NCI-H345 treated with DMSO at 0.1 percent for 48 hours (cell line): ENCODE results near the gene OR12D3.
"Not testable (repeated sequence)": the region's sequence is repeated elsewhere in the genome, so short reads cannot be mapped to it uniquely, and the experiment has no call there.

ENCODE experiments used
- DNase-seq: peaks from one replicate; lab custom pipeline; 2025; ENCODE audit not compliant: unreplicated experiment; lab: John Stamatoyannopoulos, UW

OR12D3 gene

GRCh38 chr6:29375191-29375590 is at the start of gene OR12D3:
OR12D3 (minus strand) TSS chr6:29375291; CDS start chr6:29375287, 4 bp downstream.
- no peak for DNase-seq

- no peak for DNase-seq
Observed at GRCh38 chr6:29424575-29424974, 49.5 kb upstream of the OR12D3 start.

- no peak for DNase-seq
Observed at GRCh38 chr6:29424168-29424567, 49.1 kb upstream of the OR12D3 start.

GRCh38 chr6:29419516-29419915 is 44.4 kb upstream of the OR12D3 start:
- DNase-seq: no peak

- no peak for DNase-seq
Observed at GRCh38 chr6:29414588-29414987, 39.5 kb upstream of the OR12D3 start, which contains the start of gene OR12D1. OR12D1 (plus strand) TSS chr6:29414928.

GRCh38 chr6:29403801-29404200 is 28.7 kb upstream of the OR12D3 start:
- DNase-seq: no peak

- DNase-seq: no peak
Observed at GRCh38 chr6:29399525-29399924, 24.4 kb upstream of the OR12D3 start.

GRCh38 chr6:29395331-29395730 is 20.2 kb upstream of the OR12D3 start, which contains the start of gene OR12D2:
OR12D2 (plus strand) TSS chr6:29395631; CDS start chr6:29396700, 1,069 bp downstream.
- DNase-seq: no peak

GRCh38 chr6:29388533-29388932 is 13.4 kb upstream of the OR12D3 start:
- DNase-seq: no peak

GRCh38 chr6:29376003-29376402 is 912 bp upstream of the OR12D3 start:
- no peak for DNase-seq

- DNase-seq: no peak
Observed at GRCh38 chr6:29368765-29369164, 6.3 kb downstream of the OR12D3 start, which contains the start of gene OR5V1. OR5V1 (minus strand) TSS chr6:29368865; CDS start chr6:29356195, 12,670 bp downstream.

- no peak for DNase-seq
Observed at GRCh38 chr6:29355603-29356002, 19.5 kb downstream of the OR12D3 start.

- no peak for DNase-seq
Observed at GRCh38 chr6:29354980-29355379, 20.1 kb downstream of the OR12D3 start.

- DNase-seq: not testable (repeated sequence)
Observed at GRCh38 chr6:29349348-29349747, 25.7 kb downstream of the OR12D3 start.

- no peak for DNase-seq
Observed at GRCh38 chr6:29345380-29345779, 29.7 kb downstream of the OR12D3 start.

GRCh38 chr6:29336269-29336668 is 38.8 kb downstream of the OR12D3 start:
- DNase-seq: no peak

- no peak for DNase-seq
Observed at GRCh38 chr6:29332676-29333075, 42.4 kb downstream of the OR12D3 start.

- no peak for DNase-seq
Observed at GRCh38 chr6:29325777-29326176, 49.3 kb downstream of the OR12D3 start.
